Measurements from ENCODE around the gene CFAP299. TPM values are rescaled to one million over a fixed set of nuclear protein-coding genes. Genes with fewer than 3 reads are reported as not detected.
"Not testable (repeated sequence)": the region's sequence is repeated elsewhere in the genome, so short reads cannot be mapped to it uniquely, and the experiment has no call there.

The CFAP299 gene
- total RNA-seq, 1 donor = 2.5 TPM

GRCh38 chr4:80438016-80438415 is 102.5 kb downstream of the CFAP299 start:
- Histone ChIP-seq H3K27ac (ENCODE audit: low read depth, low read length) (no peak overlapping the region), H3K9me3 (ENCODE audit: low read depth, low read length) (no peaks in the 10 kb centered on the region), H3K27me3 (ENCODE audit: insufficient read depth, low read length) (no peaks in the 10 kb centered on the region), H4K20me1 (ENCODE audit: insufficient read depth, low read length) (no peaks in the 10 kb centered on the region), H3K79me2 (ENCODE audit: insufficient read depth, low read length) (no peaks in the 10 kb centered on the region), H2AFZ (ENCODE audit: low read length) (no peak overlapping the region), H3K36me3 (ENCODE audit: insufficient read depth, low read length) (no peaks in the 10 kb centered on the region), H3K4me3 (ENCODE audit: insufficient read depth, low read length) (no peak overlapping the region), H3K4me1 (ENCODE audit: insufficient read depth, low read length) (peaks cover 12% of the 10 kb centered on the region), H3K4me2 (ENCODE audit: insufficient read depth, low read length) (no peak overlapping the region)
- no peak for TF ChIP-seq CTCF (IDR thresholded peaks at IDR 0.05; ENCODE audit: extremely low read depth, low read depth, low read length)
- DNase-seq (ENCODE audit: insufficient read length, low spot score, missing footprints) = no peak

- not testable (repeated sequence) for H3K27me3 ChIP-seq (ENCODE audit: insufficient read depth, low read length); H3K79me2 ChIP-seq (ENCODE audit: insufficient read depth, low read length); DNase-seq (ENCODE audit: insufficient read length, low spot score, missing footprints); H4K20me1 ChIP-seq (ENCODE audit: insufficient read depth, low read length); H3K9me3 ChIP-seq (ENCODE audit: low read depth, low read length); H3K4me1 ChIP-seq (ENCODE audit: insufficient read depth, low read length); H3K36me3 ChIP-seq (ENCODE audit: insufficient read depth, low read length); H3K4me3 ChIP-seq (ENCODE audit: insufficient read depth, low read length); H3K27ac ChIP-seq (ENCODE audit: low read depth, low read length); H3K4me2 ChIP-seq (ENCODE audit: insufficient read depth, low read length); H2AFZ ChIP-seq (ENCODE audit: low read length)
These were observed 103.9 kb downstream of the CFAP299 start for GRCh38 chr4:80439294-80440061.

GRCh38 chr4:80446248-80446647 is 110.7 kb downstream of the CFAP299 start:
- Histone ChIP-seq H3K27me3 (ENCODE audit: insufficient read depth, low read length) (no peaks in the 10 kb centered on the region), H3K36me3 (ENCODE audit: insufficient read depth, low read length) (no peaks in the 10 kb centered on the region), H3K4me2 (ENCODE audit: insufficient read depth, low read length) (peak overlapping the region; percentile 0), H3K27ac (ENCODE audit: low read depth, low read length) (peak overlapping the region; percentile 42), H4K20me1 (ENCODE audit: insufficient read depth, low read length) (no peaks in the 10 kb centered on the region), H3K79me2 (ENCODE audit: insufficient read depth, low read length) (no peaks in the 10 kb centered on the region), H3K4me3 (ENCODE audit: insufficient read depth, low read length) (no peak overlapping the region), H2AFZ (ENCODE audit: low read length) (no peak overlapping the region), H3K4me1 (ENCODE audit: insufficient read depth, low read length) (peaks cover 13% of the 10 kb centered on the region), H3K9me3 (ENCODE audit: low read depth, low read length) (no peaks in the 10 kb centered on the region)
- DNase-seq (ENCODE audit: insufficient read length, low spot score, missing footprints) = no peak
- TF ChIP-seq CTCF (IDR thresholded peaks at IDR 0.05; ENCODE audit: extremely low read depth, low read depth, low read length) = no peak

GRCh38 chr4:80446664-80447063 is 111.1 kb downstream of the CFAP299 start:
- no peaks in the 10 kb centered on the region for H3K9me3 ChIP-seq (ENCODE audit: low read depth, low read length)
- H4K20me1 ChIP-seq (ENCODE audit: insufficient read depth, low read length) = no peaks in the 10 kb centered on the region
- no peaks in the 10 kb centered on the region for H3K27me3 ChIP-seq (ENCODE audit: insufficient read depth, low read length)
- no peaks in the 10 kb centered on the region for H3K79me2 ChIP-seq (ENCODE audit: insufficient read depth, low read length)
- H3K36me3 ChIP-seq (ENCODE audit: insufficient read depth, low read length) = no peaks in the 10 kb centered on the region
- H3K4me2 ChIP-seq (ENCODE audit: insufficient read depth, low read length) = peak overlapping the region; percentile 0
- no peak overlapping the region for H3K4me3 ChIP-seq (ENCODE audit: insufficient read depth, low read length)
- peaks cover 13% of the 10 kb centered on the region for H3K4me1 ChIP-seq (ENCODE audit: insufficient read depth, low read length)
- no peak overlapping the region for H2AFZ ChIP-seq (ENCODE audit: low read length)
- peak overlapping the region; percentile 42 for H3K27ac ChIP-seq (ENCODE audit: low read depth, low read length)
- TF ChIP-seq CTCF (IDR thresholded peaks at IDR 0.05; ENCODE audit: extremely low read depth, low read depth, low read length) = no peak
- no peak for DNase-seq (ENCODE audit: insufficient read length, low spot score, missing footprints)
